ENCODE data around the gene SCG3.
A peak's percentile ranks its signal among the peaks of the same experiment; 100 is the strongest.

Gene SCG3

DNA sequence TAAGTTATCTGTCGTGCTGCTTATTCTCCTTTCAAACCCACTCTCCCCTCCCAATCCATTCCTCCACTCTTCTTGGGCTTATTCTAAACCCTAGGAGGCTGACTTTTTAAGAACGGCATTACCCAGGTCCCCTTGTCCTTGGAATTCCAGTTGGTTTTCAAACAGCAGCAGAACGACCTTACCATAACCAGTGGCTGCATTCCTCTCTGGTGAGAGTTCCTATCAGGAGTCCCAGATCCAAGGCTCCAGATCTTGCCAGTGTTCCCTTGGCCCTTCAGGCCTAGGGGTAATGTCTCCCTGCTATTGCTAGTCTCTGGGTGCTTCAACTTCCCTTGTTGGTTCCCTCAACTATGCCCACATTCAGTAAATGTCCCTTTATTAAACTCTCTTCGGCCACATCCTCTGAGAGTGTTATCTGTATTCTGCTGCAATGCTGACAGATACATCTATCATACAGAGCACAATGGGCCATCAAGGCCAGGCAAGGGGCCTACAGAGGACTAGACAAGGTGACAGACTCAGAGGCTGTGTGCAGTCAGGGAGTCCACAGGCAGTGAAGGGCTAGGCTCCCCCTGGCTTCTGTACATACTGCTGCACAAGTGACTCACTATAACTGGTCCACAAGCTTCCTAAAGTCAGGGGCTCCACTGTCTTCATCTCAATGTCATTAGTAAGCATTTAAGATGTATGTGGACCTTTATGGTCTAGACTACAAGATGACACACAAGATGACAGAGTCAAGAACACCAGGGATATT, 46.0 kb downstream of the SCG3 start:
- peak; percentile 54 for DNase-seq (ENCODE audit: low spot score)

GRCh38 chr15:51731549-51732267, 50.4 kb downstream of the SCG3 start:
- DNase-seq (ENCODE audit: low spot score): no peak

DNA sequence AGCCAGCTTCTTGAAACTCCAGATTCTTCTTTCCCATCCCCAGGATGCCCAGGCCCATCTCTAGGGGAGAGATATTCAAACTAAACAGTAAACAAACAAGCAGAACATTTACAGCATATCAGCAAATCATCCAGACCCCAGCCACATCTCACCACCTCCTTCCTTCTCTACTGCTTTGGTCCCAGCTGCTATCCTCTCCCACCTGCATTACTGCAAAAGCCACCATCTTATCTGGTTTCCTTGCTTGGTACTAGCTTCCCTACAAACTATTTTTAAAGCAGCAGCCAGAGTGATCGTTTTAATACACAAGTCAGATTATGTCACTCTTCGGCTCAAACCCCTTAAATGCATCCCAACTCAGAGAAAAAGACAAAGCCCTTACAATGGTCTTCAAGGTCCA, 51.3 kb downstream of the SCG3 start:
- DNase-seq (ENCODE audit: low spot score): no peak

DNA sequence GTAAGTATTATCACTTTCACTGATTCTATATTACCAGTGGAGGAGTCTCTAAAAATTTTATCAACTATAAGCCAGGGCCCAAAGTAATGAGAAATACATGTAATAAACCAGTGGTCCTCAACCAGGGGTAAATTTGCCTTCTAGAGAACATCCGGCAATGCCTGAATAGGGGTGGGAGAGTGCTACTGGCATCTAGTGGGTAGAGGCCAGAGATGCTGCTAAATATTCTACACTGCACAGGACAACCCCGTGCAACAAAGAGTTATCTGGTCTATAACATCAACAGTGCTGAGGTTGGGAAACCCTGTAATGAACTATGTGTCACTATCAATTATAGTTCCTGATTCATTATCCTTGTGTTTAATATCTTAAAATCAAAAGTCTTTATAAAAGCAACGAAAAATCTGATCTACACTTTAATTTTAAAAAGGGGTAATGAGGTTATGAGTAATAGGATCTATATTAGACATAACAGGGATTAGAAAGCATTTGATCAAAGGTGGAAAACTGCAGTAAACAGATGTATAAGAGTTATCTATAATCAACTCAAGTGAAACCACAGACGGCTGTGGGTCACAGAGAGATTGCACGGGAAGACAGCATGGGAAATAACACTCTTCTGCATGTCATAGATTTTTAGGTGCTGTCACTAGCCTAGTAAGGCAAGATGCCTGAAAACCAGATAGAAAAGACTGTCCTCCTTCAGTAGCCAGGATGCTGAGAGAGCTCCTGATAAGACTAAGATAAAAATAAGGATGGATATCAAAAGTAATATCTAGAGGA, 54.1 kb downstream of the SCG3 start:
- DNase-seq (ENCODE audit: low spot score): no peak

DNA sequence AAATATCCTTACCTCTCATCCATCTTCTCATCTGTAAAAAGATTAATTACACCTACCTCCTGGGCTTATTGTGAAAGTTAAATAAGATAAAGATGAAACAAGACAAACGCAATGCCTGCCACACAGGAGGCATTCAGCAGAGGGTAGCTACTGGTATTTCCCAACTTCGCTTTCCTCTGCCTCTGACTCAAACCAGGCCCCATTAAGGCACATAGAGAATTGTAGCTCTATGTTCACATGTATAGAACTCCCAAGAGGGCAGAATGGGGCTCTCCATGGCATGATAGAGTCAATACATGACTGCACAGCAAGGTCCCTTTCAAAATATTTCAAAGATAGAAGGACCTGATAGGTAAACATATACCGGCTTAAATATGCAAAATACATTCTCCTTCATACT, 54.8 kb downstream of the SCG3 start:
- peak; percentile 43 for DNase-seq (ENCODE audit: low spot score)

GRCh38 chr15:51736751-51737521, 55.6 kb downstream of the SCG3 start:
- peak; percentile 53 for DNase-seq (ENCODE audit: low spot score)

GRCh38 chr15:51737522-51738305, 56.4 kb downstream of the SCG3 start, which contains the start of gene LYSMD2:
LYSMD2 (minus strand) TSS chr15:51737655; CDS start chr15:51737622, 33 bp downstream.
- peak; percentile 64 for DNase-seq (ENCODE audit: low spot score)

GRCh38 chr15:51738553-51738952, 57.2 kb downstream of the SCG3 start:
- no peak for DNase-seq (ENCODE audit: low spot score)

DNA sequence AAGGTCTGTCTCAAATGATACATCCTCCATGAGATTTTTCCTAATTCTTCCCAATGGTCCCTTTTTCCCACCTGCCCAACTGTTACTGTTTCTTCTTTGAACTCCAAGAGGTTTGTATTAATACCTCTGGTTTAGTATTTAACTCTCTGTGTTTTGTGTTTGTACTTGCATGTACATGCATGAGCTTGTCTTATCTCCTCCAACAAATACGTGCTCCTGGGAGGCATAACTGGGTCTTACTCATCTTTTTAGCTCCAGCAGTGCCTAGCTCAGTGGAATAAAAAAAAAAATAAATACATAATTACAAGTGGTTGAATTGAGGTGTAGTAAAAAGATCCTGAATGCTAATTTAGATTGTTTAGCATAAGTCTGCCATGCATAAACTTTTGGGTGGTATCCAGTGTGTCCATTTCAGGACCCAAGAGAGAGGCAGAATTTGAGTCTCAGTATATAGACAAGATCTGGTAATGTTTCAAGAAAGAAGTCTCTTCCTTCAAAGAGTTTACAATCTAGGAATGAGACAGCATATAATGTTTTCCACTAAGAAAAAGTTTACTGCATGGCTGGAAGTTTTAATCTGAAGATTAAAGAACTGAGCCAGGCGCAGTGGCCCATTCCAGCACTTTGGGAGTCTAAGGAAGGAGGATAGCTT, 57.9 kb downstream of the SCG3 start:
- DNase-seq (ENCODE audit: low spot score): no peak

DNA sequence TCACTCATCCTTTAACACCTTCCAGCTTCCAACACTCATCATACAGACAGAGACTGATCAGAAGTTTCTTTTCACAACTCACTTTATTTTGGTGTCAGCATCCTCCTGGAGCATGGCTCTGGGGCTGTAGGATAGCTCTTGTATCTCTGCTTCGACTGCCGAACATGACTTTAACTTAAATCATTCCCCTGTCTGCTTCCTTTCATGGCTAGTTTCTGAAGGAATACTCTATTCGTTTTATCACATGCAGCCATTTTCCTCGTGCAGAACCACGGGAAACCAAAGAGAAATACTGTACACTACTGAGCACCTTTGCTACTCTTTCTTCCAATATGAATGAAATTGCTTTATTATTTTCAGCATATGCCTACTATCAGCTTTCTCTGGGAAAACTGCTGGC, 68.0 kb downstream of the SCG3 start:
- DNase-seq (ENCODE audit: low spot score): no peak

GRCh38 chr15:51750186-51750585, 68.9 kb downstream of the SCG3 start:
- no peak for DNase-seq (ENCODE audit: low spot score)

DNA sequence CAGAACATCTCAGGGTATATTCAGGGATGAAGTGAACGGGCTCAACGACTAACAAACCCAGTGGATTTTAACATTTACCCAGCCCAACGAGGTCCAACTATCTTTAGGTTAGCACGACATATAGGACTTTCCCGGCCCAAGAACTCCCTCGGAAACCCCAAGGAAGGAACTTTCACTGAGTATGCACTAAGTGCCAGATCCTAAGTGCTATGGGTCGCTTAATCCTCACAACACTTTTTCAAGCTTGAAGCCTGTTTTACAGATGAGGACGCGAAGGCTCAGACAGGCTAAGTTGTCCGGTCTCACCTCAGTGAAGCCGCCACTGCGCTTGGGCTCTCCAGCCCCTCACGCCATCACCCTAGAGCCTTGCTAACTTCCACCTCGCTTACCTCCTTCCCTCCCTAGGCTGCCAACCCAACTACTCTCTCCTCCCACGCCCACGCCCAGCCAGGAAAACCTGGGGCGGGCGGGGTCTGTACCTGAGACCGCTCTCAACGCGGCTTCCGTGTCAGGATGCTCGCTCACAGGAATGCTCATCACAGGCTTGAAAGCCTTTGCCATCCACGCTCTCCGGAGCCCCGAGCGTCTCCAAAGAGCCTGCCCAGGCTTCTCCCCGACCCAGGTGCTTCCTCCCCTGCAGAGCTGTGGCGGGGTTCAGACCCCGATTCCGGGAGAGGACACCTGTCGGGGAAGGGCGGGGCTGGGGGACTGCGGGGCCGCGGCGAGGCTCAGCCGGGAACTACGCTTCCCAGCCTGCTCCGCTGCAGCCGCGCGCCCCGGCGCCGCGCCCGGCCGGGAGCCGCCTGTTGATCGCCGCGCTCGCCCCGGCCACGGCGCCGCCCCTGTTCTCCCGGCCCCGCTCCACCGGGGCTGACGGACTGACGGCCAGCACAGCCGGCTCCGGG, 69.7 kb downstream of the SCG3 start, which contains the start of gene TMOD2:
Gene TMOD2 (plus strand): TSS at position 806 of the 905 bp plus-strand sequence. CDS start 14,845 bp downstream, outside the sequence.
- peak; percentile 37 for DNase-seq (ENCODE audit: low spot score)

DNA sequence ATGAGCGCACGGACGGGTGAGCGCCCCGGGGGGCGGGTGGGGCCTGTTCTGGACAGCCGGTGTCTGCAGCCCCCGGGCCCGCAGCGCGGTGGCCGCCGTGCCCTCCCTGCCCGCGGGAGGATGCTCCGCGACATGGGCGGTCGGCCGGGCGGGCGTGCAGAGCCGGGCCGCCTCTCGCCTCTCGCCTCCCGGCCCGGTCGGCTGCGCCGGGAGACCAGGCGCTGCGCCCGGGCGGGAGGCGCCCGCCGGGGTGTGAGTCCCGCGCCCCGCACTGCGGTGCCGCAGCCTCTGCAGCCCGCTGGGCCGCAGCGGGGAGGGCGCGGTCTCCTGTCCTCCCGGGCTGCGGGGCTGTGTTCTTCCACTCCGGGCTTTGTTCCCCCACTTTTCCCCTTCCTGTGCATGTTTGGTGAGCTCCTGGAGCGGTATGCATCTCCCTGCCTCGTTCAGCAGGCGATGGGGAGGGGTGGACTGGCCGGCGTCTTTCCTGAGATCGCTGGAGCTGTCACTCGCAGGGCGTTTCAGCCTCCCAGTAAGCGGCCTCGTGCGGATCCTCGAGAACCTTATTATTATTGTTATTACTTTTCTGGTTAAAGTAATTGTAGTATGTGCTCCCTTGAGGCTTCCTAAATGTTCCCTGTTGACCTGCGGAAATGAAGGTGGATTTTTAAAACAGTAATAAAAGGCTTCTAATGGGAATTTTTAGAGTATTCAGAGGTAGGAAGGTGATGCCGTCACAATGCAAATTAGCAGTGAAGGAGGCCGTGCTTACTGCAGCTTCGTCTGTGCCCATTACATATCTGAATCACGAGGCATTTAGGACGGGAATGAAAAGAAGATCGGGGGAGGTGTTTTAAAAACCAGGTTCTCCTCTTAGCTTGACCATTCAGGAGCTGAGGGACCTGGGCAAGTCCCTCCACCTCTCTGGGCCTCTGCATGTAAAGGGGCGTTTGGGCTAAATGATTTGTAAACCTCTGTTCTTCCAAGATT, 70.7 kb downstream of the SCG3 start:
- DNase-seq (ENCODE audit: low spot score): peak; percentile 64

DNA sequence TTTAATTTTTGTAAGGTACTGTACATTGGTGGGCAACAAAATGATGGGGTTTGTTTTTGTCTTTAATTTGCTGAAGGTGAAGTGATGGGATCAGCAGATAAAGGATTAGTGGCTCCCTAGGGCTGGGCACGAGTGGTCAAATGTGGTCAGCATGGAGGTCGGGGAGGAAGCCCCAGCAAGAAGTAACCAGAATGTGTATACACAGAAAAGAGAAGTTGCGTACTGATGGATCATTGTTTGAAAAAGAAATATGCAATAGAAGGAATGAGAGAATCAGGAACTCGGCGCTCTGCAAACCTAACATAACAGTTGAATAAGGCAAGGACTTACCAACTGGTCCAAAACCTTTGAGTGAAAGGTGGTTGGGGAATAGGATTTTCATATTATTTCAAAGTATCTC, 71.6 kb downstream of the SCG3 start:
- no peak for DNase-seq (ENCODE audit: low spot score)

DNA sequence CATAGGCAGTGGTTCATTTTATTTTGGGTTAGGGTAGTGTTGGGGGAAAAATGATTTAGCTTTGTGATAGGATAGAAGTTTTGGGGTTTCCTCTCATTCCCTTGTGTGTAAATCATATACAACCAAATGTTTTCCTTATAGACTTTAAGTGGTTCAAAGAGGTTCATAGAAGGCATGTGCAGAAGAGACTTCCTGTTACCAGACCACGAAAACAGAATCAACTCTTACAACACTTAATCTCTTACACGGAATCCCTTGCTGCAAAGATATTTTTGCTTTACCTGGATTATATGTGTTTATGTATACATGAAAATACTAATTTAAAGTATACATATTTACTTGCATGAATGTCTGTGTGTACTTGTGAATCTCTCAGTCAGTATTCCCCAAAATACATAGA, 73.0 kb downstream of the SCG3 start:
- no peak for DNase-seq (ENCODE audit: low spot score)

GRCh38 chr15:51755790-51756189, 74.5 kb downstream of the SCG3 start:
- no peak for DNase-seq (ENCODE audit: low spot score)

DNA sequence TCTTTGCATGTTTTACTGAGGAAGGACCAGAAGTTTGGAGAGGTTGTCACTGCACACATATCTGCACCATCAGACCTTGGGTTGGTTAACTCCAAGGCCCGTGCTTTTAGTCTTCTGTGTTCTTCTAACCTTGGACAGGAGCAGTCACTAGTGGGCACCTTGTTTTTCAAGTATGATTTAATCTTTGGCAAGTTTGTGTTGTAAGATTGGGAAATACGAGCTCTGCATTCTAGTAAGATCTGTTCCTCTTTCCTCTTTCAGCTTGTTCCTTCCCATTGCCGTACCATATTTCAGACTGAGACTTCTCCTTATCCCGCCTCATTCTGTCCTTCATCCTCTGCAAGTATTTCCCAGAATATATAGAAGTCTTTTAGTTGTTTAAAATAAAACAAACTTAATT, 75.2 kb downstream of the SCG3 start:
- DNase-seq (ENCODE audit: low spot score): no peak

GRCh38 chr15:51757450-51757849, 76.1 kb downstream of the SCG3 start:
- no peak for DNase-seq (ENCODE audit: low spot score)
